ENCODE data around the gene TAF9B. TPM values are rescaled to one million over a fixed set of nuclear protein-coding genes. Genes with fewer than 3 reads are reported as not detected.

Gene TAF9B
- total RNA-seq, 1 experiment from 2014 or later, result 22.2 TPM

DNA sequence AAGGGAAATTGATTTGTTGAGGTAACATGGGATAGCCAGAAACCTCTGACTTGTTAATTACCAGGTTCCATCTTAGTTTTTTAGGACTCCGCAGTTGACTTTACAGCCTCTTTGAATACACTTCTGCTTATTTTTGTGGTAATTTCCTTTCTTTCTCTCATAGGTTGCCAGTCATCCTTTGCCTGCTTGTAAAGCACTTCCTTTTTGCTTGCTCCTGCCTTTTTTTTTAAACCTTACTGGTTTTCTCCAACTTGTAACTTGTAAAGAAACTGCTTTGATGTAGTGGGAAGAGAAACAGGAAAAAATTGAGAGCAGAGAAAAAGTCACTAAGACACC lies 32.8 kb downstream of the TAF9B start:
- BruUV-seq (replicated peaks), result no TSS peak
- Mint-ChIP-seq H3K4me1 (ENCODE audit: low read depth, unreplicated experiment) (peaks cover 13% of the 10 kb centered on the region), H3K9me3 (ENCODE audit: unreplicated experiment) (no peaks in the 10 kb centered on the region), H3K36me3 (ENCODE audit: insufficient read depth, unreplicated experiment) (peaks cover 52% of the 10 kb centered on the region), H3K4me3 (ENCODE audit: unreplicated experiment) (peak overlapping the region; percentile 54), H3K27ac (ENCODE audit: unreplicated experiment) (no peak overlapping the region), H3K27me3 (ENCODE audit: insufficient read depth, unreplicated experiment) (no peaks in the 10 kb centered on the region)
- intact Hi-C loops (cut with micrococcal nuclease; ENCODE audit: unreplicated experiment), result loop anchor here (10.0 kb wide), 1 partner anchor 322 kb away; the partner anchor contains the start of gene ATRX
- Histone ChIP-seq H3K36me3 (ENCODE audit: control insufficient read depth, insufficient read depth, low read length) (no peaks in the 10 kb centered on the region; the same call in 1 of the 2 replicates), H3K4me1 (no peaks in the 10 kb centered on the region), H3K27me3 (replicated peaks; ENCODE audit: control insufficient read depth, insufficient read depth, low read length) (no peaks in the 10 kb centered on the region), H3K9me3 (no peaks in the 10 kb centered on the region), H3K4me3 (ENCODE audit: low read depth, low read length) (peak overlapping the region; percentile 20; the same call in 1 of the 2 replicates)
- POLR2A ChIA-PET, result no interaction called here
- TF ChIP-seq, protein P1, sequence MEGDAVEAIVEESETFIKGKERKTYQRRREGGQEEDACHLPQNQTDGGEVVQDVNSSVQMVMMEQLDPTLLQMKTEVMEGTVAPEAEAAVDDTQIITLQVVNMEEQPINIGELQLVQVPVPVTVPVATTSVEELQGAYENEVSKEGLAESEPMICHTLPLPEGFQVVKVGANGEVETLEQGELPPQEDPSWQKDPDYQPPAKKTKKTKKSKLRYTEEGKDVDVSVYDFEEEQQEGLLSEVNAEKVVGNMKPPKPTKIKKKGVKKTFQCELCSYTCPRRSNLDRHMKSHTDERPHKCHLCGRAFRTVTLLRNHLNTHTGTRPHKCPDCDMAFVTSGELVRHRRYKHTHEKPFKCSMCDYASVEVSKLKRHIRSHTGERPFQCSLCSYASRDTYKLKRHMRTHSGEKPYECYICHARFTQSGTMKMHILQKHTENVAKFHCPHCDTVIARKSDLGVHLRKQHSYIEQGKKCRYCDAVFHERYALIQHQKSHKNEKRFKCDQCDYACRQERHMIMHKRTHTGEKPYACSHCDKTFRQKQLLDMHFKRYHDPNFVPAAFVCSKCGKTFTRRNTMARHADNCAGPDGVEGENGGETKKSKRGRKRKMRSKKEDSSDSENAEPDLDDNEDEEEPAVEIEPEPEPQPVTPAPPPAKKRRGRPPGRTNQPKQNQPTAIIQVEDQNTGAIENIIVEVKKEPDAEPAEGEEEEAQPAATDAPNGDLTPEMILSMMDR (IDR thresholded peaks at IDR 0.05; ENCODE audit: insufficient read depth in 1 of 2, low read depth in 1 of 2, low read length in 1 of 2, severe bottlenecking in 1 of 2, unreplicated experiment in 1 of 2), result no peak
- DNase-seq, result no peak
- CTCF ChIA-PET, result no interaction called here

DNA sequence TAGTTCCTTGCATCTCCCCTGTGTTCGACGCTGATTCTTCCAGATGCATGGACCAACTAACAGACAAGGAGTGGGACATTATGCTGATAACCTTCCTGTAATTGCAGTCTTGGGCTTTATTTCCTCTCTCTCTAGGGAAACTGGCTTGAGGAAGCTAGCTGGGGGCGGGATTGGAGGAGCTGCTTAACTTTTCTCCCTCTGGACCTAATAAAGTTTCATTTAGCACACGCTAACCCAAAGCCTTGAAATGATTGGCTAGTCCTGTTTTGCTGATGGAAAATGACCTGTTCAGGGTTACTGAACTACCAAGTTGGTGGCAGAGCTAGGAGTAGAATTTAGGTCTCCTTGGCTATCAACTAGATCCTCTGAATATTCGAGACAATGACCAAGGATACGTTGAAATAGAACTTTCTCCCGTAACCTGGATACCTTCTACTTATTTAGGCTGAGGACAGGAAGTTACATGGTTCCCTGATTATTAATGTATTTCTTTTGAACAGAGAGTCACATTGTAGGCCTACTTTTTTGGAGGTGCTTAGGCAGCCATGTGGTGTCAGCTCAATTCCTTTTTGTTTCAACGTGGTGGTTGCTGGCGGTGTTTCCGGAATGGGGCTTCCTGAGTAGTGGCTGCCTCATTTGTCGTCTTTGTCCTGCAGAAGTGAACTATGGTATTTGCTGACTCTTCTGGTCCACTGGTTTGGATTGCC lies 33.4 kb downstream of the TAF9B start:
- H3K27ac Mint-ChIP-seq (ENCODE audit: unreplicated experiment), result no peak overlapping the region

DNA sequence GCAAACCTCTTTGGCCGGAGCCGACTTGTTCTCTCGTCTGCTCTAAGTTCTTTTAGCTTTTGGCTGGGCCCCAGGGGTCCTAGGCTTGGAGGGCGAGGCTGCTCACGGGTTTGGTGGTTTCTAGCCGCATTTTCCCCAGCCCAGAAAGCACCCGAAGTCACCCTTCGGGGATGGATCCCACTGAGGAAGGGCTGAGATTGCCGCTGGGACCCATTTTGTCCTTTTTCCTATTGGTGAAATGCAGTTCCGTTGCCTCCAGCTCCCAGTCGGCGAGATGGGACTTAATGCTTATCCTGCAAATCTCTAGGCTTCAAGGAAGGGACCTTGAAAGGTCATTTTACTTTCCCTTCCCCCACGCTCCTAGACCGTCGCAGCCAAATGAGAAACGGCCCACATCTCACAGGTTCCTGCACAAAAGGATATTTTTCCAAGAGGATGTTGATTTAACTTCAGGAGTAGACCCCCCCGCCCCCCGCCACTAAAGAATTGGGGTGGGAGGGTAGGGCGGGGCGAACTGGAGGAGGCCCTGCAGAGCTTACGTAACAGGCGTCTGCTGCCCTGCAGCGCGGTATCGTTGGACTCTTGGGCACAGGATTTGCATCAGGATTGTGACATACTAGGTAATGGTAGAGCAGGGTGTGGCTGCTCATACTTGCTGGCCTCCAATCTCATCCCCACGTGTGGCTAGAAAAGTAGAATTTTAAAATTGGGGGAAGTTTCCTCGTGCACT lies 34.8 kb downstream of the TAF9B start:
- no peaks in the 10 kb centered on the region for H3K27me3 Mint-ChIP-seq (ENCODE audit: insufficient read depth, unreplicated experiment)
- Histone ChIP-seq H3K4me1 (no peaks in the 10 kb centered on the region), H3K36me3 (ENCODE audit: control insufficient read depth, insufficient read depth, low read length) (no peaks in the 10 kb centered on the region; the same call in 1 of the 2 replicates), H3K9me3 (no peaks in the 10 kb centered on the region), H3K4me3 (ENCODE audit: low read depth, low read length) (peak overlapping the region; percentile 66), H3K27me3 (replicated peaks; ENCODE audit: control insufficient read depth, insufficient read depth, low read length) (no peaks in the 10 kb centered on the region)
- POLR2A ChIA-PET, result interaction anchor here (0.5 to 0.6 kb wide), 4 partner anchors 14 to 206 kb away, joined by 3 to 6 read pairs (median 4); no protein-coding TSS in a partner anchor
- H3K36me3 Mint-ChIP-seq (ENCODE audit: insufficient read depth, unreplicated experiment), result peaks cover 43% of the 10 kb centered on the region
- BruUV-seq (replicated peaks), result TSS peak; percentile 85
- CTCF ChIA-PET, result no interaction called here
- TF ChIP-seq, protein P1 (IDR thresholded peaks at IDR 0.05; ENCODE audit: insufficient read depth in 1 of 2, low read depth in 1 of 2, low read length in 1 of 2, severe bottlenecking in 1 of 2, unreplicated experiment in 1 of 2), result no peak
- peak overlapping the region; percentile 88 for H3K4me3 Mint-ChIP-seq (ENCODE audit: unreplicated experiment)
- H3K4me1 Mint-ChIP-seq (ENCODE audit: low read depth, unreplicated experiment), result peaks cover 13% of the 10 kb centered on the region
- peak overlapping the region; percentile 85 for H3K27ac Mint-ChIP-seq (ENCODE audit: unreplicated experiment)
- H3K9me3 Mint-ChIP-seq (ENCODE audit: unreplicated experiment), result no peaks in the 10 kb centered on the region
- peak; percentile 63 to 73 for DNase-seq
- intact Hi-C loops (cut with micrococcal nuclease; ENCODE audit: unreplicated experiment), result loop anchor here (2.0 to 10.0 kb wide), 3 partner anchors 192 to 320 kb away; partner anchors contain the start of genes ATP7A, ATRX and MAGT1

More for the DNA sequence above, 33.4 kb downstream of the TAF9B start:
- no peak for DNase-seq
- H3K36me3 ChIP-seq (ENCODE audit: control insufficient read depth, insufficient read depth, low read length), result no peaks in the 10 kb centered on the region; the same call in 1 of the 2 replicates
- H3K9me3 Mint-ChIP-seq (ENCODE audit: unreplicated experiment), result no peaks in the 10 kb centered on the region
- intact Hi-C loops (cut with micrococcal nuclease; ENCODE audit: unreplicated experiment), result loop anchor here (2.0 to 10.0 kb wide), 2 partner anchors 211 to 321 kb away; partner anchors contain the start of genes ATRX and MAGT1
- ChIA-PET CTCF (no interaction called here), POLR2A (no interaction called here)
- peak overlapping the region; percentile 88 for H3K4me3 Mint-ChIP-seq (ENCODE audit: unreplicated experiment)
- no peaks in the 10 kb centered on the region for H3K9me3 ChIP-seq
- no peaks in the 10 kb centered on the region for H3K27me3 Mint-ChIP-seq (ENCODE audit: insufficient read depth, unreplicated experiment)
- peaks cover 47% of the 10 kb centered on the region for H3K36me3 Mint-ChIP-seq (ENCODE audit: insufficient read depth, unreplicated experiment)
- no TSS peak for BruUV-seq (replicated peaks)
- H3K4me1 Mint-ChIP-seq (ENCODE audit: low read depth, unreplicated experiment), result peaks cover 13% of the 10 kb centered on the region
- no peaks in the 10 kb centered on the region for H3K27me3 ChIP-seq (replicated peaks; ENCODE audit: control insufficient read depth, insufficient read depth, low read length)
- TF ChIP-seq, protein P1 (IDR thresholded peaks at IDR 0.05; ENCODE audit: insufficient read depth in 1 of 2, low read depth in 1 of 2, low read length in 1 of 2, severe bottlenecking in 1 of 2, unreplicated experiment in 1 of 2), result no peak
- H3K4me3 ChIP-seq (ENCODE audit: low read depth, low read length), result peak overlapping the region; percentile 66
- H3K4me1 ChIP-seq, result no peaks in the 10 kb centered on the region

Data from Caco-2 (cell line).